B cell (primary cell): ENCODE data around the gene NPR3.

Experiments used
- EZH2 ChIP-seq: IDR thresholded peaks from 2 replicates; pipeline ENCODE4 v1.6.1; 2012; ENCODE audit warnings: borderline replicate concordance, low read depth, mild to moderate bottlenecking, moderate library complexity, low read length; ENCODE audit not compliant: insufficient read depth, poor library complexity, severe bottlenecking
- TF ChIP-seq, protein P1 (sequence below): fragments of 200-600 bp; IDR thresholded peaks from one replicate; pipeline ENCODE4 v1.8.0; 2022; ENCODE audit warnings: antibody characterized with exemption, mild to moderate bottlenecking

DNA sequence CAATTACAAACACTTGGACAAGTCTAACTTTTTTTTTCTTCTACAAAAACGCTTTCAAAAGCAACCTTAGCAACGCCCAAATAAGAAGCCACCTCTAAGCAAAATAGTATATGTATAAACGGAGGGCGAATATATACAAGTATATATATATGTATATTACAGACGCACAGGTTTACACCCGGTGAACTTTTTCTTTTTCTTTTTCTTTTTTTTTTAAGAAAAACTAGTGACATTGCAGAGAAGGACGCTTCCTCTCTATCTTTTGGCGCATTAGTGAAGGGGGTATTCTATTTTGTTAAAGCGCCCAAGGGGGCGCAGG lies 200 bp downstream of the NPR3 start:
- TF ChIP-seq, protein P1, sequence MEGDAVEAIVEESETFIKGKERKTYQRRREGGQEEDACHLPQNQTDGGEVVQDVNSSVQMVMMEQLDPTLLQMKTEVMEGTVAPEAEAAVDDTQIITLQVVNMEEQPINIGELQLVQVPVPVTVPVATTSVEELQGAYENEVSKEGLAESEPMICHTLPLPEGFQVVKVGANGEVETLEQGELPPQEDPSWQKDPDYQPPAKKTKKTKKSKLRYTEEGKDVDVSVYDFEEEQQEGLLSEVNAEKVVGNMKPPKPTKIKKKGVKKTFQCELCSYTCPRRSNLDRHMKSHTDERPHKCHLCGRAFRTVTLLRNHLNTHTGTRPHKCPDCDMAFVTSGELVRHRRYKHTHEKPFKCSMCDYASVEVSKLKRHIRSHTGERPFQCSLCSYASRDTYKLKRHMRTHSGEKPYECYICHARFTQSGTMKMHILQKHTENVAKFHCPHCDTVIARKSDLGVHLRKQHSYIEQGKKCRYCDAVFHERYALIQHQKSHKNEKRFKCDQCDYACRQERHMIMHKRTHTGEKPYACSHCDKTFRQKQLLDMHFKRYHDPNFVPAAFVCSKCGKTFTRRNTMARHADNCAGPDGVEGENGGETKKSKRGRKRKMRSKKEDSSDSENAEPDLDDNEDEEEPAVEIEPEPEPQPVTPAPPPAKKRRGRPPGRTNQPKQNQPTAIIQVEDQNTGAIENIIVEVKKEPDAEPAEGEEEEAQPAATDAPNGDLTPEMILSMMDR = no peak
- no peak for TF ChIP-seq EZH2
